Measurements from ENCODE around the gene GPAT3.

GRCh38 chr4:83552083-83552482, 16.2 kb downstream of the GPAT3 start:
- no peak for TF ChIP-seq CTCF (conservative IDR thresholded peaks at IDR 0.05)
- no peak for TF ChIP-seq EZH2 (IDR thresholded peaks at IDR 0.05; ENCODE audit: low read depth)

Measured in PC-9 (cell line).